Measurements from ENCODE around the gene BMI1.

Gene BMI1

GRCh38 chr10:22321156-22321923 lies 441 bp downstream of the BMI1 start:
- TF ChIP-seq, protein P1, sequence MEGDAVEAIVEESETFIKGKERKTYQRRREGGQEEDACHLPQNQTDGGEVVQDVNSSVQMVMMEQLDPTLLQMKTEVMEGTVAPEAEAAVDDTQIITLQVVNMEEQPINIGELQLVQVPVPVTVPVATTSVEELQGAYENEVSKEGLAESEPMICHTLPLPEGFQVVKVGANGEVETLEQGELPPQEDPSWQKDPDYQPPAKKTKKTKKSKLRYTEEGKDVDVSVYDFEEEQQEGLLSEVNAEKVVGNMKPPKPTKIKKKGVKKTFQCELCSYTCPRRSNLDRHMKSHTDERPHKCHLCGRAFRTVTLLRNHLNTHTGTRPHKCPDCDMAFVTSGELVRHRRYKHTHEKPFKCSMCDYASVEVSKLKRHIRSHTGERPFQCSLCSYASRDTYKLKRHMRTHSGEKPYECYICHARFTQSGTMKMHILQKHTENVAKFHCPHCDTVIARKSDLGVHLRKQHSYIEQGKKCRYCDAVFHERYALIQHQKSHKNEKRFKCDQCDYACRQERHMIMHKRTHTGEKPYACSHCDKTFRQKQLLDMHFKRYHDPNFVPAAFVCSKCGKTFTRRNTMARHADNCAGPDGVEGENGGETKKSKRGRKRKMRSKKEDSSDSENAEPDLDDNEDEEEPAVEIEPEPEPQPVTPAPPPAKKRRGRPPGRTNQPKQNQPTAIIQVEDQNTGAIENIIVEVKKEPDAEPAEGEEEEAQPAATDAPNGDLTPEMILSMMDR (IDR thresholded peaks at IDR 0.05; ENCODE audit: insufficient read depth, low read length, poor library complexity, severe bottlenecking) = no peak
- no peak for TF ChIP-seq EZH2phosphoT487 (conservative IDR thresholded peaks at IDR 0.05; ENCODE audit: low read length)
- Histone ChIP-seq H3K9me2 (replicated peaks; ENCODE audit: insufficient read depth, low read length) (no peaks in the 10 kb centered on the region), H4K20me1 (ENCODE audit: low read depth, low read length) (peaks cover 20% of the 10 kb centered on the region), H3K4me3 (ENCODE audit: insufficient read depth, low read length, poor library complexity, severe bottlenecking) (peak overlapping the region; percentile 82), H3K4me2 (ENCODE audit: low read depth, low read length, poor library complexity, severe bottlenecking) (peak overlapping the region; percentile 56), H3F3A (ENCODE audit: insufficient read depth) (peaks cover 37% of the 10 kb centered on the region), H2AFZ (ENCODE audit: low read depth, low read length, severe bottlenecking) (peak overlapping the region; percentile 84), H3K27ac (ENCODE audit: low read depth, low read length) (no peak overlapping the region), H3K36me3 (ENCODE audit: low read length) (0 out of 2 replicates have a peak, but pooled peaks cover 15% of the 10 kb centered on the region), H3K9ac (ENCODE audit: low read length) (peak overlapping the region; percentile 85), H3K79me2 (ENCODE audit: insufficient read depth, low read length) (0 out of 2 replicates have a peak, but pooled peaks cover 4% of the 10 kb centered on the region), H3K9me3 (ENCODE audit: insufficient read depth, low read length) (no peaks in the 10 kb centered on the region), H3K27me3 (ENCODE audit: low read length) (no peaks in the 10 kb centered on the region)

DNA sequence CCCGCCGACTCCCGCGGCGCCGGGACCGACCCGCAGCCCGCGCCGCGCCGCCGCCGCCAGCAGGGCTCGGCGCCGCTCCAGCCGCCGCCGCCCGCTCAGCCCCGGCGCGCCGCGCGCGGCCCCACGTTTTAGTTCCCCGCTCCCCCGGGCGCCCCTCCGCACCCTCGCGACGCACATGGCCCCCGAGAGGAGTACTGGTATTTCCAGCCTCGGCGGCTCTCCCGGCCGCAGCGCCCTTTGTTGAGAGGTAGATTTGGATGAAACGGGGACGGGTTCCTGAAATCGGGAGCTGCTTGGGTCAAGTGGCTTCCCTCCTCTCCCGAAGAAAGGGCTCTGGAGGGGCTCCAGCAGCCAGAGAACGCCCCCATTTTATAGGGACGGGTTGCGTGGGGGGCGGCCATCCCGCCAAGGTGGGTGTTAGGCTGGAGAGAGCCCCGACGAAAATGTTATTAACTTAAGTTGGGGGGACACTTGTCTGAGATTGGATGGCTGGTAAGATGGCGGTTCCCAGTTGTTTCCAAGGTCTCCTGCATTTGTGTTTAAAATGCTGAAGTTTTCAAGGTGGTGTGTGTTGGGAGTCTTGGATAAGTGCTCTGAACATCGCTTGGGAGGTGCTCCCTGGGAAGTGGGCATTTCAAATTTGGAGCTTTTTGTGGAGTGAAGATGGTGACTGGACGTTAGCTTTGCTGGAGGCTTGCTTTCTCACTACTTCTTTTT lies 1.2 kb downstream of the BMI1 start:
- peaks cover 20% of the 10 kb centered on the region for H4K20me1 ChIP-seq (ENCODE audit: low read depth, low read length)
- H2AFZ ChIP-seq (ENCODE audit: low read depth, low read length, severe bottlenecking) = peak overlapping the region; percentile 60
- no peak overlapping the region for H3K27ac ChIP-seq (ENCODE audit: low read depth, low read length)
- H3K36me3 ChIP-seq (ENCODE audit: low read length) = 0 out of 2 replicates have a peak, but pooled peaks cover 21% of the 10 kb centered on the region
- no peaks in the 10 kb centered on the region for H3K9me3 ChIP-seq (ENCODE audit: insufficient read depth, low read length)
- peaks cover 38% of the 10 kb centered on the region for H3F3A ChIP-seq (ENCODE audit: insufficient read depth)
- no peaks in the 10 kb centered on the region for H3K27me3 ChIP-seq (ENCODE audit: low read length)
- H3K4me2 ChIP-seq (ENCODE audit: low read depth, low read length, poor library complexity, severe bottlenecking) = peak overlapping the region; percentile 78
- H3K4me3 ChIP-seq (ENCODE audit: insufficient read depth, low read length, poor library complexity, severe bottlenecking) = peak overlapping the region; percentile 85
- H3K9ac ChIP-seq (ENCODE audit: low read length) = peak overlapping the region; percentile 68
- no peaks in the 10 kb centered on the region for H3K9me2 ChIP-seq (replicated peaks; ENCODE audit: insufficient read depth, low read length)
- H3K79me2 ChIP-seq (ENCODE audit: insufficient read depth, low read length) = 0 out of 2 replicates have a peak, but pooled peaks cover 4% of the 10 kb centered on the region
- TF ChIP-seq, protein P1 (IDR thresholded peaks at IDR 0.05; ENCODE audit: insufficient read depth, low read length, poor library complexity, severe bottlenecking) = no peak
- peak; percentile 100 for TF ChIP-seq EZH2phosphoT487 (conservative IDR thresholded peaks at IDR 0.05; ENCODE audit: low read length)

DNA sequence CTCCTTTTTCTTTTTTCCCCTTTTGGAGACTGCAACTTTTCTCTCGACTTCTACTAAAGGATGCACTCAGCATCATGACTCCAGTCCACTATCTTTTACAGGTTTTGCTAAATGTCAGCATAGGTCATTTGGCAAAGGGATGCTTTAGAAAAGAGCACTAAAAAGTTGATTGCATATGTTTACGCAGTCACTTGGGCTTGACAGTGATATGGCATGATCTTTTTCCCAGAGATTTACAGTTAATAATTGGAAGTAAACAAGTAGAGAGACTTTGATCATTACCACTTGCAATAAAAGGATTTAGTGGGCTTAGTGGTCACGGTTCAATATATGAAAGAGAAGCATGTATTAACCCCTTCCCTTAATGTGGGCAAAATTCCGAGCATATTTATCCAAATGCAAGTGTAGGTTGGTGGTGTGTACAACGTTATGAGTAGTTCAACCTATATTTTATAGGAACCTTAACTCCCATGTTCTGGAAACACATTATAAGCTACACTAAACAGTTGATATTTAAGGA lies 1.8 kb downstream of the BMI1 start:
- Histone ChIP-seq H4K20me1 (ENCODE audit: low read depth, low read length) (peaks cover 16% of the 10 kb centered on the region), H2AFZ (ENCODE audit: low read depth, low read length, severe bottlenecking) (peak overlapping the region; percentile 60), H3K4me2 (ENCODE audit: low read depth, low read length, poor library complexity, severe bottlenecking) (peak overlapping the region; percentile 78), H3K27me3 (ENCODE audit: low read length) (no peaks in the 10 kb centered on the region), H3K9me2 (replicated peaks; ENCODE audit: insufficient read depth, low read length) (no peaks in the 10 kb centered on the region), H3K79me2 (ENCODE audit: insufficient read depth, low read length) (0 out of 2 replicates have a peak, but pooled peaks cover 4% of the 10 kb centered on the region), H3K9me3 (ENCODE audit: insufficient read depth, low read length) (no peaks in the 10 kb centered on the region), H3K4me3 (ENCODE audit: insufficient read depth, low read length, poor library complexity, severe bottlenecking) (peak overlapping the region; percentile 85), H3F3A (ENCODE audit: insufficient read depth) (peaks cover 32% of the 10 kb centered on the region), H3K9ac (ENCODE audit: low read length) (peak overlapping the region; percentile 68), H3K27ac (ENCODE audit: low read depth, low read length) (no peak overlapping the region), H3K36me3 (ENCODE audit: low read length) (peaks cover 27% of the 10 kb centered on the region; the same call in 1 of the 2 replicates)
- TF ChIP-seq EZH2phosphoT487 (conservative IDR thresholded peaks at IDR 0.05; ENCODE audit: low read length) = no peak
- TF ChIP-seq, protein P1 (IDR thresholded peaks at IDR 0.05; ENCODE audit: insufficient read depth, low read length, poor library complexity, severe bottlenecking) = no peak
